ENCODE data around the gene SH3GL3. TPM values are rescaled to one million over a fixed set of nuclear protein-coding genes. Genes with fewer than 3 reads are reported as not detected.

The SH3GL3 gene
- 3.3 TPM for total RNA-seq

- peak; percentile 95 for ATAC-seq
Observed at GRCh38 chr15:83446904-83447709, at the start of gene SH3GL3. Gene SH3GL3, plus strand, starts transcription at chr15:83447341. Its CDS starts 193 bp downstream, at chr15:83447534.

- peak; percentile 74 for ATAC-seq
Observed at GRCh38 chr15:83398626-83399025, 48.5 kb upstream of the SH3GL3 start.

DNA sequence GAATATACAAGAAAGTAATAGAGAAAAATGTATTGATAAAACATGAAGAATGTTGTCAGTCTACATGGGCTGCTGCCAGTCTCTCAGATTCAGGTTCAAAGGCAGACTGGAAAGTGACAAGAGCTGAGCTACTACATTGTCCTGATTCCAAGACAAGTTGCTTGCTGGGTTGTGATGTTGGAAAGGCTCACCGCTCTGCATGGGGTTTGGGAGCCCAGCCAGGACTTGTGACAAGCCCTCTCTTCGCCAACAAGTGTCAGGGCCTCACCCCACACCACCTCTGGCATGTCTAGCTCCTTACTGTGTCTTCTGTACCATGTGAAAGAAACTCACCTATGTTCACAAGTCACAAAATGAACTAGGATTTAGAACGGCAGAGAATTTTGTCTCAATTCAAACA lies 43.0 kb upstream of the SH3GL3 start:
- ATAC-seq: no peak

GRCh38 chr15:83410532-83410931 lies 36.6 kb upstream of the SH3GL3 start:
- no peak for ATAC-seq

GRCh38 chr15:83413054-83413719 lies 34.0 kb upstream of the SH3GL3 start:
- ATAC-seq: no peak

- no peak for ATAC-seq
Observed at GRCh38 chr15:83422081-83422480, 25.1 kb upstream of the SH3GL3 start.

DNA sequence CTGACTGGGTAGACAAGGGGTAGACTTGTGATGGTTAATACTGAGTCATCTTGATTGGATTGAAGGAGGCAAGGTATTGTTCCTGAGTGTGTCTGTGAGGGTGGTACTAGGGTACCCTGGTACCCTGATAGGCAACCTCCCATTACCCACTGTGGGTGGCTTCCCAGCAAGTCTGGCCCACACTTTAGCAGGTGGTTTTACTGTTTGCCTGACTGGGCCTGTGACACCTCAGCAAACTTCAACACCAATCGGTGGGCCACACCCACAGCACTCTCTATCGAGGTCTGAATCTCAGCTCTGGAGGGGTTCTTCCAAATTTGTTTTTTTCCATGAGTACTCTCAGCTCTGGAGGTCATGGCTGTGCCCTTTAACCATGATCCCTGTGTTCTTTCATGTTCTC lies 24.6 kb upstream of the SH3GL3 start:
- ATAC-seq: no peak

GRCh38 chr15:83424101-83424500 lies 23.0 kb upstream of the SH3GL3 start:
- ATAC-seq: no peak

DNA sequence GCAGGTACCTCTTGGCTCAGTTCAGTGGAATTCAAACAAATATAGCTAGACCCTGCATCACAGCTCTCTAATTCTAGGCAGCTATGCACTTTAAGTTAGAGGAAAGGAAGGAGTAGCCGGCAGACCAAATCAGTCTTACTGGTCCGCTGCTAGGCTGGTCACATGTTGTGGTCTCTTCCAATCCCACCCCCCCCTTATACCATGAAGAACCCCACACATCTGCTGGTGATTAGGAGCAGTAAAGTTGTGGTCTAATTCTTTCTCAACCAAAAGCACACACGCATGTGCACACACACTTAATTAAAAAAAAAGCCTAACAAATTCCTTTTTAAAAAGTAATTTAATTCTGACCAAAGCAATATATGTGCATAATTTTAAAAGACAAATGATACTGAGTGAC lies 16.7 kb upstream of the SH3GL3 start:
- no peak for ATAC-seq

DNA sequence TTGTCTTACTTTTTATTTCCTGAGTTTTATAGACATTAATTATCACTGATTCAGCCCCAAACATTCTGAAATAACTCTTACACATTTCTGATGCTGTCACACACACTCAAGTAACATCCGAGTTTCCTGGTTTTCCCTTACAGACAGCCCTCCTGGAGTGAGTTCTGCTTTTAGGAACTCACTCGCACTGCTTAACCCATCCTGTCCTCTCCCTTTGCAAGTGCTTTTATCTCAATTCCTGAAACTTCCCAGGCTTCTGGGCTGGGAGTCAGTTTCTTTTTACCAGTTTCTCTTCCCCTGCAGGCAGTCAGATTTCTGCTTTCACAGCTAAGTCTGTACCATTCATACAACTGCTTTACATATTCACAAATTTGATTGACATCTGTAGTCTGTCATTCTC lies 15.6 kb upstream of the SH3GL3 start:
- no peak for ATAC-seq

DNA sequence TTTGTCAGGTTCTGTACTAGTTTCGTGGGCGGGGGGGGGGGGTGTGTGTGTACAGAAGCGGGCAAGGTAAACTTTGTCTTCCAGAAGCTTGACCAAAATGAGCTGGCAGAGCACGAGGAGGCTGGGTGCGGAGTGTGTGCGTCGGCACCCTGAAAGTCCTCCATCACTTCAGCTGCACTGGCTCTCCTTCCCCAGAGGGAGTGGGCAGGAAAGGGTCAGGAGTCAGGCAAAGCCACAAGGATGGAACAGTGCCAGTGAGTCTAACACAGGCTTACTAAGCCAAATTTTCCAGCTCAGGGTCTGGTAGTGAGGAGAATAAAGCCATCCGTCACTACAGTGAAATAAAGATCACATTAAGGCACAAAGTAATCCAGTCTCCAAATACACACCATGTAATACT lies 11.9 kb upstream of the SH3GL3 start:
- no peak for ATAC-seq

GRCh38 chr15:83435782-83436181 lies 11.4 kb upstream of the SH3GL3 start:
- ATAC-seq: no peak

DNA sequence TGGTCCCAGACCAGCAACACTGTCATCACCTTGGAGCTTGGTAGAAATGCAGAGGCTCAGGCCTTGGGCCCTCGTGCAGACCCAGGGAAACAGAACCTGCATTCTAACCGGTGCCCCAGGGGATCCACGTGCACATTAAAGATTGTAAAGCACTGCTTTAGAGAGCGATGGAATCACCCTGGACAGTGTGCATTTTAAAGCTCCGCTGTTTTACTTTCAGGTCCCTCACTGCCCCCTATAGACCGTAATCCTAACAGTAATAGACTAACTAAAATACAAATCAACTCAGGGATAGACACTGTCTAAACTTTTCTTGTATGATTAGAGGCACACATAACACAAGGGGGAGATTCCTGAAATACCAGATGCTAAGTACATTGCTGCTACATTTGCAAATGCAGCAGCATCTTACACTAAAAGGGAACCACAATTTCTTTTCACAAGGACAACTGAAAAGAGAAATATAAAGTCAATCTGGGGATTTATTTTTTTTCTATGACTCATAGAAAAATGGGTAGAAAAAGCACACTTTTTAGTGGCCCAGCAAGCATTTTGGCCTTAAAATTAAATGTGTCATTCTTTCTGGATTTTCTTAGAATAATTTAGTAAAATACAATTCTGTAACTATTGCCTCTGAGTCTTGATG lies 10.5 kb upstream of the SH3GL3 start:
- ATAC-seq: peak; percentile 80

- ATAC-seq: no peak
Observed at GRCh38 chr15:83443076-83443847, 3.9 kb upstream of the SH3GL3 start.

DNA sequence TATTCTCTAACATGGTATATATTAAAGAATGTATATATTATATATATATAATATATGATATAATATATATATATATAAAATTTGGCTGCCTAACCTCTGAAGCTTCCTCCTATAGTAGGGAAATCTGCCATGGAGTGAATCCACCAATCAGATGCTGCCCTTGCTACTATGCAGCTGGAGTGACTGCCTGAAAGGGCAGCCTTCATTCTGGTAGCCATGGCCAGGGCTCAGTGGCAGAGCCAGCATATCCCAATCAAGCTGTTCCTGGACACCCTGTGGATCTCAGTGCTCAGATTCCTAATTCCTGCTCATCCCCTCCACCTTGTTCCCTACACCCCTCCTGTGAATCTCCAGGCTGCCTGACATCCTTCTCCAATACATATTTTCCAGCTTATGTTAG lies 2.2 kb upstream of the SH3GL3 start:
- no peak for ATAC-seq

- no peak for ATAC-seq
Observed at GRCh38 chr15:83445643-83446042, 1.5 kb upstream of the SH3GL3 start.

- ATAC-seq: no peak
Observed at GRCh38 chr15:83446417-83446816, 724 bp upstream of the SH3GL3 start.

- ATAC-seq: no peak
Observed at GRCh38 chr15:83449250-83449671, 2.1 kb downstream of the SH3GL3 start.

GRCh38 chr15:83449937-83450506 lies 2.9 kb downstream of the SH3GL3 start:
- ATAC-seq: no peak

- ATAC-seq: no peak
Observed at GRCh38 chr15:83457149-83457548, 10.0 kb downstream of the SH3GL3 start.

GRCh38 chr15:83458381-83458780 lies 11.2 kb downstream of the SH3GL3 start:
- ATAC-seq: no peak

GRCh38 chr15:83462026-83462425 lies 14.9 kb downstream of the SH3GL3 start:
- ATAC-seq: peak; percentile 73
